Ishikawa (cell line): Measurements from ENCODE around the gene NACC2.

Experiments used
- CEBPB ChIP-seq: IDR thresholded peaks from 2 replicates; pipeline ENCODE4 v1.6.1; 2012
- CREB1 ChIP-seq: IDR thresholded peaks from 2 replicates; pipeline ENCODE4 v1.6.1; 2012; ENCODE audit warnings: low read depth
- EGR1 ChIP-seq: IDR thresholded peaks from 2 replicates; pipeline ENCODE4 v1.6.1; 2012
- EP300 ChIP-seq: IDR thresholded peaks from 2 replicates; pipeline ENCODE4 v1.6.1; 2012; ENCODE audit warnings: borderline replicate concordance
- FOXM1 ChIP-seq: IDR thresholded peaks from 2 replicates; pipeline ENCODE4 v1.6.1; 2012; ENCODE audit warnings: low read depth, borderline replicate concordance
- NFIC ChIP-seq: IDR thresholded peaks from 2 replicates; pipeline ENCODE4 v1.6.1; 2012
- RAD21 ChIP-seq: IDR thresholded peaks from 2 replicates; pipeline ENCODE4 v1.6.1; 2012; ENCODE audit warnings: low read depth
- TAF1 ChIP-seq: IDR thresholded peaks from 2 replicates; pipeline ENCODE4 v1.6.1; 2012; ENCODE audit warnings: low read depth, mild to moderate bottlenecking
- TCF12 ChIP-seq: IDR thresholded peaks from 2 replicates; pipeline ENCODE4 v1.6.1; 2012; ENCODE audit warnings: low read depth
- TEAD4 ChIP-seq: IDR thresholded peaks from 2 replicates; pipeline ENCODE4 v1.6.1; 2012
- YY1 ChIP-seq: IDR thresholded peaks from 2 replicates; pipeline ENCODE4 v1.6.1; 2012; ENCODE audit warnings: low read depth
- ZBTB7A ChIP-seq: IDR thresholded peaks from 2 replicates; pipeline ENCODE4 v1.6.1; 2012; ENCODE audit warnings: low read depth
- TF ChIP-seq, protein P1 (sequence below): IDR thresholded peaks from 2 replicates; pipeline ENCODE4 v1.6.1; 2012
- TF ChIP-seq, protein P2 (sequence below): IDR thresholded peaks from 2 replicates; pipeline ENCODE4 v1.6.1; 2012
- TF ChIP-seq, protein P3 (sequence below): IDR thresholded peaks from 2 replicates; pipeline ENCODE4 v1.6.1; 2012; ENCODE audit warnings: low read depth, mild to moderate bottlenecking

NACC2 gene

DNA sequence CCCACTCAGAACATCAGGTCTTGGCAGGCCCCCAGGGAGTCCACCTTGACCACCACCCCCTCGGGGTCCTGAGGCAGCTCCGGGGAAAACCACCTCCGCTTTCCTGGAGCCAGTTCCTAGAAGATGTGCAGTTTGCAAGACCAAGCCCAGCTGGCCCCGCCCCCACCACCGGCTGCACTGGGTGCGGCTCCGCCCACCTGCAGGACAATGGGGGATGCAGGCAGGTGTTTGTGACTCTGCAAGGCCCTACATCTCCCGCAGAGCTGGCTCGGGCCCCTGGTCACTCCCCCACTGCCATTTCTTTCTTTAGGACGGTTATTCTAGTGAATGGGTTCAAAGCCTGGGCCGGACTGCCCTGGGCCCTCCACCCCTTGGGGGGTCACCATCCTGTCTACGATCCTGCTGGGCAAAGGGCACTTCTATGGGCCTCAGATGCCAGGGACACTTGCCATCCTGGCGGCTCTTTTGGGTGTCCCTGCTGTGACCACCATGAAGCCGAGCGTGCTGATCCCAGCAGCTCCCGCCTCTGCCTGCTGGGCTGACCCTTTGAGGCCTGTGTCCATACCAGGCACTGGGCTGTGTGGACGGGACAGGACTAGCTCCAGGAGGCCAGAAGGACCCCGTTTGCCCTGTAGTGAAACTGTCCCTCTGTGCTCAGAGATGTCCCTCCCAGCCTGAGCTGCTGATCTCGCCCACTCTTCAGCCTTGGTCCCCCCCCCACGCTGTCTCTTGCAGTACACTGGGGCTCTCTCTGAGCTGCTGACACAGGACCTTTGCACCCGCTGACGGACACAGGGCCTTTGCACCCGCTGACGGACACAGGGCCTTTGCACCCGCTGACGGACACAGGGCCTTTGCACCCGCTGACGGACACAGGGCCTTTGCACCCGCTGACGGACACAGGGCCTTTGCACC, 5.9 kb upstream of the NACC2 start:
- TF ChIP-seq ZBTB7A (no peak), EP300 (peak; percentile 38; the same call in 1 of the 2 replicates), NFIC (peak; percentile 69), TCF12 (peak; percentile 85), EGR1 (0 out of 2 replicates have a peak, but pooled peaks have one; percentile 30), TAF1 (no peak)
- TF ChIP-seq, protein P1, sequence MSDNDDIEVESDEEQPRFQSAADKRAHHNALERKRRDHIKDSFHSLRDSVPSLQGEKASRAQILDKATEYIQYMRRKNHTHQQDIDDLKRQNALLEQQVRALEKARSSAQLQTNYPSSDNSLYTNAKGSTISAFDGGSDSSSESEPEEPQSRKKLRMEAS = no peak; the same call in 1 of the 2 replicates

DNA sequence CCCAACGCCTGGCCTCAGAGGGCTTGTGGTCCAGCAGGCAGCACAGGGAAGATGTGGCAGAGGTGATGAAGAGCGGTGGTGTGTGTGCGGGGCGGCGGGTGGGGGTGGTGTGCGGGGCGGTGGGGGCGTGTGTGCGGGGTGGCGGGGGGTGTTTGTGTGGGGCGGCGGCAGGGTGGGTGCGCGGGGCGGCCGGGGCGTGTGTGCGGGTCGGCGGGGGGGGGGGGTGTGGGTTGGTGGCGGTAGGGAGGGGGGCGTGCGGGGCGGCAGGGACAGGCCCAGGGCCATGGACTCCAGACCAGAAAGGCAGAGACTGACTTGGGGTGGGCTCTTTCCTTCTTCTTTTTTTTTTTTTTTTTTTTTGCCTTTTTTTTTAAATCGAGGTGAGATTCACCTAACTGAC, 4.5 kb upstream of the NACC2 start:
- TF ChIP-seq TEAD4 (no peak), ZBTB7A (no peak), CEBPB (no peak), TAF1 (no peak), YY1 (no peak), EGR1 (no peak), RAD21 (no peak)
- TF ChIP-seq, protein P2, sequence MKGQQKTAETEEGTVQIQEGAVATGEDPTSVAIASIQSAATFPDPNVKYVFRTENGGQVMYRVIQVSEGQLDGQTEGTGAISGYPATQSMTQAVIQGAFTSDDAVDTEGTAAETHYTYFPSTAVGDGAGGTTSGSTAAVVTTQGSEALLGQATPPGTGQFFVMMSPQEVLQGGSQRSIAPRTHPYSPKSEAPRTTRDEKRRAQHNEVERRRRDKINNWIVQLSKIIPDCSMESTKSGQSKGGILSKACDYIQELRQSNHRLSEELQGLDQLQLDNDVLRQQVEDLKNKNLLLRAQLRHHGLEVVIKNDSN = no peak
- TF ChIP-seq, protein P3, sequence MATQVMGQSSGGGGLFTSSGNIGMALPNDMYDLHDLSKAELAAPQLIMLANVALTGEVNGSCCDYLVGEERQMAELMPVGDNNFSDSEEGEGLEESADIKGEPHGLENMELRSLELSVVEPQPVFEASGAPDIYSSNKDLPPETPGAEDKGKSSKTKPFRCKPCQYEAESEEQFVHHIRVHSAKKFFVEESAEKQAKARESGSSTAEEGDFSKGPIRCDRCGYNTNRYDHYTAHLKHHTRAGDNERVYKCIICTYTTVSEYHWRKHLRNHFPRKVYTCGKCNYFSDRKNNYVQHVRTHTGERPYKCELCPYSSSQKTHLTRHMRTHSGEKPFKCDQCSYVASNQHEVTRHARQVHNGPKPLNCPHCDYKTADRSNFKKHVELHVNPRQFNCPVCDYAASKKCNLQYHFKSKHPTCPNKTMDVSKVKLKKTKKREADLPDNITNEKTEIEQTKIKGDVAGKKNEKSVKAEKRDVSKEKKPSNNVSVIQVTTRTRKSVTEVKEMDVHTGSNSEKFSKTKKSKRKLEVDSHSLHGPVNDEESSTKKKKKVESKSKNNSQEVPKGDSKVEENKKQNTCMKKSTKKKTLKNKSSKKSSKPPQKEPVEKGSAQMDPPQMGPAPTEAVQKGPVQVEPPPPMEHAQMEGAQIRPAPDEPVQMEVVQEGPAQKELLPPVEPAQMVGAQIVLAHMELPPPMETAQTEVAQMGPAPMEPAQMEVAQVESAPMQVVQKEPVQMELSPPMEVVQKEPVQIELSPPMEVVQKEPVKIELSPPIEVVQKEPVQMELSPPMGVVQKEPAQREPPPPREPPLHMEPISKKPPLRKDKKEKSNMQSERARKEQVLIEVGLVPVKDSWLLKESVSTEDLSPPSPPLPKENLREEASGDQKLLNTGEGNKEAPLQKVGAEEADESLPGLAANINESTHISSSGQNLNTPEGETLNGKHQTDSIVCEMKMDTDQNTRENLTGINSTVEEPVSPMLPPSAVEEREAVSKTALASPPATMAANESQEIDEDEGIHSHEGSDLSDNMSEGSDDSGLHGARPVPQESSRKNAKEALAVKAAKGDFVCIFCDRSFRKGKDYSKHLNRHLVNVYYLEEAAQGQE = no peak

DNA sequence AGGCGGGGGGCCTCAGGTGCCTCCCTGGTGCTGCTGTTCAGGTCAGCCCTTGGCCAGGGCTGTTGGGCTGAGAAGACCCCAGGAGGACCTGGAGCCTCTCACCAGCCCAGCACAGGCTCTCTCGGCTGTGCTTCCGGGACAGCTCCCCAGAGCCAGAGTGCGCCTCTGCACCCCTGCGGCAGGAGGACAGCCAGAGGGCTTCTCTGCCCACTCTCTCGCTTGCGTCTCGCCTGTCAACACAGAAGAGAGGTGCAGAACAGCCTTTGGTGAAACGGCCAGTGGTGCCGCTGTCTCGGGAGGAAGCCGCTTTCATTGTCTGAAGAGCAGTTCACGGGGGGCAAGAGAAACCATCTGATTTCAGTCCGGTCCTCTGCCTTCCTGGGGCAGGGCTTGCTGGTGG, 3.8 kb upstream of the NACC2 start:
- TF ChIP-seq FOXM1 (no peak), RAD21 (no peak), TCF12 (no peak), YY1 (no peak), TAF1 (no peak), EGR1 (no peak), CEBPB (no peak), ZBTB7A (no peak), EP300 (no peak), TEAD4 (no peak), CREB1 (no peak), NFIC (no peak)
- TF ChIP-seq, protein P3 = no peak
- TF ChIP-seq, protein P1 = no peak
- TF ChIP-seq, protein P2 = no peak

DNA sequence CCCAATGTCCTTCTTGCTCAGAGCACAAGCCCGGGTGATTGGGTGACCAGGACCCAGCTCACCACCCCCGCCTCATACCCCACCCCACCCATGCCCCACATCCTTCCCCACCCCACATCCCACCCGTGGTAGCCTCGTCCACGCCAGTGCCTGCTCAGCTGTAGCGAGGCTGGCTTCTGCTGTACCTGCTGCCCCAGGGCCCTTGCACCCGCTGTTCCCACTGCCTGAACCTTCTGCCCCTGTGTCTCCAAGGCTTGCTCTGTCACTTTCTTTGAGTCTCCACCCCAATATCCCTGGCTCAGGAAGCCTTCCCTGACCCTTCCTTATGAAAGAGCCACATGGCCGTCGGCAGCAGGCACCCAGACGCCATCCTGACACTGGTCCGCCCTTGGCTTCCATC, 3.1 kb upstream of the NACC2 start:
- no peak for TF ChIP-seq ZBTB7A
- no peak for TF ChIP-seq TEAD4
- no peak for TF ChIP-seq NFIC

DNA sequence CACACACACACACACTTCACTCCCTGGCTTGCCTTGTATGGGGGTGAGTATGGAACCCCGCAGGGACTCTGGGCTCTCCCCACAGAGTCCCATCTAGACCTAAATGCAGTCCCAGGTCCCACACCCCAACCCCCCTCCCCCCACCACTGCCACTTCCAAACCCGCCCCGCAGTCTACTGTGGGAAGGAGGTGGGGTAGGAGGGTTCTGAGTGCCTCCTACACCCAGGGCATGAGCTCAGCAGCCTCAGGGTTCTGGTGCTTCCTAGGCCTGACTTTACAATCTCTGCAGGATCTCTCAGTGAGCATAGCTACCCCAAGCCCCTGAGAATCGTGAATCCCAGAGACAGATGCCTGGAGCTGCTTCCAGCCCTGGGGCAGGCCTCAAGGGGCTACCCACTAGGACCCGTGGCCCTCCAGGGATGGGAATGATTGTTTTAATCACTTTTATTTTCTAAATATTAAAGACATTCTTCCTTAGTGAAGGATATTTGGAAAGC, 1.5 kb upstream of the NACC2 start:
- TF ChIP-seq TEAD4 = no peak
- TF ChIP-seq FOXM1 = no peak
- TF ChIP-seq ZBTB7A = no peak
- no peak for TF ChIP-seq CEBPB
- TF ChIP-seq, protein P1 = no peak
- TF ChIP-seq RAD21 = no peak
- TF ChIP-seq, protein P2 = no peak
